ENCODE results near the gene PKN1.

PKN1 gene

GRCh38 chr19:14507704-14508542 lies 74.8 kb downstream of the PKN1 start:
- no peak overlapping the region for H3K9ac ChIP-seq (ENCODE audit: low read length)
- H3K36me3 ChIP-seq (ENCODE audit: control insufficient read depth, insufficient read depth, low read length), result no peaks in the 10 kb centered on the region
- H3K27me3 ChIP-seq (ENCODE audit: control insufficient read depth, insufficient read depth, low read length), result no peaks in the 10 kb centered on the region
- H3K9me3 ChIP-seq (ENCODE audit: control insufficient read depth, low read length), result no peaks in the 10 kb centered on the region
- H3K4me3 ChIP-seq (ENCODE audit: low read length), result no peak overlapping the region
- peaks cover 27% of the 10 kb centered on the region for H3K4me1 ChIP-seq (ENCODE audit: control insufficient read depth, insufficient read depth, low read length)

GRCh38 chr19:14510311-14511228 lies 77.5 kb downstream of the PKN1 start:
- Histone ChIP-seq H3K27me3 (ENCODE audit: control insufficient read depth, insufficient read depth, low read length) (no peaks in the 10 kb centered on the region), H3K4me3 (ENCODE audit: low read length) (no peak overlapping the region), H3K4me1 (ENCODE audit: control insufficient read depth, insufficient read depth, low read length) (peaks cover 37% of the 10 kb centered on the region), H3K36me3 (ENCODE audit: control insufficient read depth, insufficient read depth, low read length) (peaks cover 12% of the 10 kb centered on the region), H3K9ac (ENCODE audit: low read length) (peak overlapping the region; percentile 34), H3K9me3 (ENCODE audit: control insufficient read depth, low read length) (no peaks in the 10 kb centered on the region)

- no peak overlapping the region for H3K4me3 ChIP-seq (ENCODE audit: low read length)
- H3K36me3 ChIP-seq (ENCODE audit: control insufficient read depth, insufficient read depth, low read length), result peaks cover 15% of the 10 kb centered on the region
- no peaks in the 10 kb centered on the region for H3K27me3 ChIP-seq (ENCODE audit: control insufficient read depth, insufficient read depth, low read length)
- H3K9me3 ChIP-seq (ENCODE audit: control insufficient read depth, low read length), result no peaks in the 10 kb centered on the region
- H3K9ac ChIP-seq (ENCODE audit: low read length), result no peak overlapping the region
- peaks cover 37% of the 10 kb centered on the region for H3K4me1 ChIP-seq (ENCODE audit: control insufficient read depth, insufficient read depth, low read length)
Measured at GRCh38 chr19:14511229-14511593, 78.1 kb downstream of the PKN1 start.

GRCh38 chr19:14512406-14512961 lies 79.4 kb downstream of the PKN1 start:
- Histone ChIP-seq H3K9ac (ENCODE audit: low read length) (no peak overlapping the region), H3K36me3 (ENCODE audit: control insufficient read depth, insufficient read depth, low read length) (peaks cover 15% of the 10 kb centered on the region), H3K4me1 (ENCODE audit: control insufficient read depth, insufficient read depth, low read length) (peaks cover 41% of the 10 kb centered on the region), H3K4me3 (ENCODE audit: low read length) (no peak overlapping the region), H3K27me3 (ENCODE audit: control insufficient read depth, insufficient read depth, low read length) (no peaks in the 10 kb centered on the region), H3K9me3 (ENCODE audit: control insufficient read depth, low read length) (no peaks in the 10 kb centered on the region)

- H3K36me3 ChIP-seq (ENCODE audit: control insufficient read depth, insufficient read depth, low read length), result peaks cover 15% of the 10 kb centered on the region
- H3K9me3 ChIP-seq (ENCODE audit: control insufficient read depth, low read length), result no peaks in the 10 kb centered on the region
- H3K9ac ChIP-seq (ENCODE audit: low read length), result peak overlapping the region; percentile 9
- H3K4me3 ChIP-seq (ENCODE audit: low read length), result no peak overlapping the region
- peaks cover 49% of the 10 kb centered on the region for H3K4me1 ChIP-seq (ENCODE audit: control insufficient read depth, insufficient read depth, low read length)
- no peaks in the 10 kb centered on the region for H3K27me3 ChIP-seq (ENCODE audit: control insufficient read depth, insufficient read depth, low read length)
Measured at GRCh38 chr19:14514215-14514863, 81.2 kb downstream of the PKN1 start.

GRCh38 chr19:14515501-14516047 lies 82.5 kb downstream of the PKN1 start:
- Histone ChIP-seq H3K4me1 (ENCODE audit: control insufficient read depth, insufficient read depth, low read length) (peaks cover 44% of the 10 kb centered on the region), H3K27me3 (ENCODE audit: control insufficient read depth, insufficient read depth, low read length) (no peaks in the 10 kb centered on the region), H3K36me3 (ENCODE audit: control insufficient read depth, insufficient read depth, low read length) (peaks cover 15% of the 10 kb centered on the region), H3K9me3 (ENCODE audit: control insufficient read depth, low read length) (no peaks in the 10 kb centered on the region), H3K4me3 (ENCODE audit: low read length) (peak overlapping the region; percentile 7), H3K9ac (ENCODE audit: low read length) (peak overlapping the region; percentile 98)

- peak overlapping the region; percentile 98 for H3K9ac ChIP-seq (ENCODE audit: low read length)
- H3K4me1 ChIP-seq (ENCODE audit: control insufficient read depth, insufficient read depth, low read length), result peaks cover 42% of the 10 kb centered on the region
- peak overlapping the region; percentile 7 for H3K4me3 ChIP-seq (ENCODE audit: low read length)
- no peaks in the 10 kb centered on the region for H3K9me3 ChIP-seq (ENCODE audit: control insufficient read depth, low read length)
- H3K27me3 ChIP-seq (ENCODE audit: control insufficient read depth, insufficient read depth, low read length), result no peaks in the 10 kb centered on the region
- H3K36me3 ChIP-seq (ENCODE audit: control insufficient read depth, insufficient read depth, low read length), result peaks cover 15% of the 10 kb centered on the region
Measured at GRCh38 chr19:14516048-14516534, 83.0 kb downstream of the PKN1 start.

- Histone ChIP-seq H3K9me3 (ENCODE audit: control insufficient read depth, low read length) (no peaks in the 10 kb centered on the region), H3K27me3 (ENCODE audit: control insufficient read depth, insufficient read depth, low read length) (no peaks in the 10 kb centered on the region), H3K36me3 (ENCODE audit: control insufficient read depth, insufficient read depth, low read length) (peaks cover 15% of the 10 kb centered on the region), H3K9ac (ENCODE audit: low read length) (peak overlapping the region; percentile 98), H3K4me1 (ENCODE audit: control insufficient read depth, insufficient read depth, low read length) (peaks cover 48% of the 10 kb centered on the region), H3K4me3 (ENCODE audit: low read length) (peak overlapping the region; percentile 7)
Measured at GRCh38 chr19:14516746-14517438, 83.8 kb downstream of the PKN1 start.

GRCh38 chr19:14517446-14517839 lies 84.3 kb downstream of the PKN1 start:
- H3K4me1 ChIP-seq (ENCODE audit: control insufficient read depth, insufficient read depth, low read length), result peaks cover 54% of the 10 kb centered on the region
- H3K27me3 ChIP-seq (ENCODE audit: control insufficient read depth, insufficient read depth, low read length), result no peaks in the 10 kb centered on the region
- peaks cover 15% of the 10 kb centered on the region for H3K36me3 ChIP-seq (ENCODE audit: control insufficient read depth, insufficient read depth, low read length)
- H3K9me3 ChIP-seq (ENCODE audit: control insufficient read depth, low read length), result no peaks in the 10 kb centered on the region
- peak overlapping the region; percentile 98 for H3K9ac ChIP-seq (ENCODE audit: low read length)
- H3K4me3 ChIP-seq (ENCODE audit: low read length), result peak overlapping the region; percentile 7

- H3K27me3 ChIP-seq (ENCODE audit: control insufficient read depth, insufficient read depth, low read length), result no peaks in the 10 kb centered on the region
- H3K36me3 ChIP-seq (ENCODE audit: control insufficient read depth, insufficient read depth, low read length), result peaks cover 15% of the 10 kb centered on the region
- peak within 1 kb of the TSS; percentile 7 for H3K4me3 ChIP-seq (ENCODE audit: low read length)
- H3K4me1 ChIP-seq (ENCODE audit: control insufficient read depth, insufficient read depth, low read length), result peaks cover 59% of the 10 kb centered on the region
- H3K9me3 ChIP-seq (ENCODE audit: control insufficient read depth, low read length), result no peaks in the 10 kb centered on the region
- H3K9ac ChIP-seq (ENCODE audit: low read length), result peak within 1 kb of the TSS; percentile 98
Measured at GRCh38 chr19:14517840-14518505, 84.9 kb downstream of the PKN1 start, which contains the start of gene DNAJB1. Gene DNAJB1 (minus strand): TSS chr19:14518397. CDS start chr19:14518349, 48 bp downstream.

Measured in mucosa of stomach (tissue), 1 donor.